ENCODE data around the gene SLC48A1. TPM values are rescaled to one million over a fixed set of nuclear protein-coding genes. Genes with fewer than 3 reads are reported as not detected.
A peak's percentile ranks its signal among the peaks of the same experiment; 100 is the strongest.

Gene SLC48A1
- total and polyA plus RNA-seq, 5 donors from 2014 or later = 4.9 to 12.7 (median 8.4) TPM

DNA sequence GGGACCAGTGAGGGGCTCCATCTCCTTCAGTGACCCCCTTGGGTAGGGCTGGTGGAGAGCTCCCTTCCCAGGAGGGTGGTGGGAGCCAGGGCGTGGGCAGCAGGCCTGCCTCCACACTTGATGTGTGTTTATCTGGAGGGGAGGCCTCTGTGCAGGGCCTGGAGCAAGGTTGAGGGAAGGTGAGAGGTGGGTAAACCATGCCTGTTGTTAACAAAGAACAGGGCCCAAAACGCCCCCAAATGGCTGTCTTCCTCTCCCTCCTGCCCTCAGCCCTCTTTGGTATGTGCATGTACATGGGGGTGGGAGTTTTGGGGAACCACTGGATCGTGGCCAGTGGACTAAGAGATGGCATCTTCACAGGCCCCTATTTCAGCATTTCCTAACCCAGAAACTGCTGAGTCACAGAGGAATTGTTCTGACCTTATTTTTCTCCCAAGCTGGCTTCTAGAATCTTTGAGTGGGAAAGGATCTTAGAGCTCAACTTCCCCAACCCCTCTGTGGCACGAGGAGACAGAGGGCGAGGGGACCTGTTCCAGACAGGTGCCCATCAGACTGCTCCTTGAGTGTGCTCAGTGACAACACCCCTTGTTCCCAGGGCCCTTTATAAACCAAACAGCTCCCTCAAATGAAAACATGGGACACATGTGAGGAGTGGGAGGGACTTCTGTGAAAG is 3.6 kb downstream of the SLC48A1 start:
- no peaks in the 10 kb centered on the region for H3K36me3 Mint-ChIP-seq
- H3K27ac Mint-ChIP-seq = no peak overlapping the region
- peaks cover 0 to 2% (median 0%) of the 10 kb centered on the region in 7 donors for H3K9me3 Mint-ChIP-seq
- H3K27me3 ChIP-seq (ENCODE audit: control insufficient read depth, insufficient read depth, low read length) = no peaks in the 10 kb centered on the region
- H3K4me1 Mint-ChIP-seq = peaks cover 5 to 41% (median 15%) of the 10 kb centered on the region in 4 donors
- H3K27me3 Mint-ChIP-seq = peaks cover 4% of the 10 kb centered on the region
- peak overlapping the region in 1 of 4 donors; percentile 52 for H3K4me3 Mint-ChIP-seq
- DNase-seq (no peak), ATAC-seq (ENCODE audit: low read depth in 2 of 2) (no peak)
- H3K27ac ChIP-seq (ENCODE audit: insufficient read depth, low read length, poor library complexity, severe bottlenecking) = no peak overlapping the region
- no peaks in the 10 kb centered on the region for H3K36me3 ChIP-seq (ENCODE audit: control insufficient read depth, insufficient read depth, low read length)
- peaks cover 12% of the 10 kb centered on the region for H3K4me1 ChIP-seq (ENCODE audit: control insufficient read depth, insufficient read depth, low read length, poor library complexity, severe bottlenecking)
- no peaks in the 10 kb centered on the region for H3K9me3 ChIP-seq (ENCODE audit: control insufficient read depth in 2 of 2, low read length in 2 of 2)
- no peak overlapping the region for H3K4me3 ChIP-seq (ENCODE audit: low read depth, low read length)

DNA sequence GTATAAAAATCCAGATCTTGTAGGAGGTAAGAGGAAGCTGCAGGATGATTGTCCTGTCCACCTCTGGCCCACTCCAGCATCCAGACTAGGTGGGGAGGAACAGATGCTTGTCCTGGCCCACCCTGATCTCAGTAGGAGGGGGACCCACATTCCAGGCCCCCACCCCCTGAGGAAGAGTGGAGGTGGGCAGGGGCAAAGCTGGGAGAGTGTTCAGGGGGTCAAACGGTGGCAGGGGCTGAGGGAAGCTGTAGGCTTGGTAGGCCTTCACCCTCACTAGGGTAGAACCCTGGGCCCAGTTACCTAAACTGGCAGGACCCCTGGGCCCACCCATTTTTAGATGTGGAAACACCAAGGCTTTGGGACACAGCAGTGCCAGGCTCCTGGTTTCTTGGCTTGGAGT is 4.1 kb downstream of the SLC48A1 start:
- Mint-ChIP-seq H3K27ac (no peak overlapping the region), H3K4me3 (peak overlapping the region in 1 of 4 donors; percentile 66), H3K4me1 (peaks cover 5 to 41% (median 15%) of the 10 kb centered on the region in 4 donors), H3K9me3 (peaks cover 0 to 2% (median 0%) of the 10 kb centered on the region in 7 donors), H3K27me3 (peaks cover 3% of the 10 kb centered on the region), H3K36me3 (no peaks in the 10 kb centered on the region)
- Histone ChIP-seq H3K4me3 (ENCODE audit: low read depth, low read length) (no peak overlapping the region), H3K36me3 (ENCODE audit: control insufficient read depth, insufficient read depth, low read length) (no peaks in the 10 kb centered on the region), H3K27ac (ENCODE audit: insufficient read depth, low read length, poor library complexity, severe bottlenecking) (no peak overlapping the region), H3K4me1 (ENCODE audit: control insufficient read depth, insufficient read depth, low read length, poor library complexity, severe bottlenecking) (peaks cover 12% of the 10 kb centered on the region), H3K9me3 (ENCODE audit: control insufficient read depth in 2 of 2, low read length in 2 of 2) (no peaks in the 10 kb centered on the region), H3K27me3 (ENCODE audit: control insufficient read depth, insufficient read depth, low read length) (no peaks in the 10 kb centered on the region)
- ATAC-seq (ENCODE audit: low read depth in 2 of 2) (no peak), DNase-seq (no peak)

DNA sequence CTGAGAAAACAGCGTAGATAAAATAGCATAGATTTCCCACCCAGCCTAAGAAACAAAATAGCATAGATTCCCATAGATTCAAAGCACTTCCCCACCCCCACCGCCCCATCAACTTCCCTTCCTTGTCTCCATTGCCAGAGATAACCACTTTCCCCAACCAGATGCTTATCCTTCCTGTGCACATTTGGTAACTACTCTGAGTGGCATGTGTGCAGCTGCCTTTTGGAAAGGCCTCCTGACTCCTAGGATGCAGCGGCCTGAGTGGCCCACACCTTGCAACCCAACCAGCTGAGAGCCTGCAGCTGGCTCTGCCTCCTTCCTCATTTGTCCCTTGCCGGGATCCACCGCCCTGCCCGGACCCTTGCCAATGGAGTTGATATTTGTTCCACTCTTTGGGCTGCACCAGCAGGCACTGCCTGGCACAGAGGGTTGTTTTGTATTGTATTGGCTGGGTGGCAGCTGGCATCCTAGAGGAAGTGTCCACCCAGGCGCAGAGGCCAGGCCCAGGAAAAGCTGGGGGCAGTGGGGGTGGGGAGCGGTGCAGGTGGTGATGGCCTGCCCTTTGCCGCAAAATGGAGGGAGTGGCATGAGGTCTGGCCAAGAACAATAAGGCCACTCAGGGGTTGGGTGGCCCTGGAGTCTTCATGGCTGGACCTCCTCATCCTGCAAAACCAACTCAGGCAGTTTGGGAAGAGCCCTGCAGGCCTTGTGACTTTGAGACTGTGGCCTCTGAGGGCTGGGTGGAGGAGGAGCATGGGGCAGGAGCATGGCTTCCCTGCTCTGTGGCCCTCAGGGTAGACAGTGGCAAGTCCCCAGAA is 4.9 kb downstream of the SLC48A1 start:
- peaks cover 3% of the 10 kb centered on the region for H3K36me3 Mint-ChIP-seq
- H3K9me3 ChIP-seq (ENCODE audit: control insufficient read depth in 2 of 2, low read length in 2 of 2) = no peaks in the 10 kb centered on the region
- peaks cover 0 to 2% (median 0%) of the 10 kb centered on the region in 7 donors for H3K9me3 Mint-ChIP-seq
- H3K27ac Mint-ChIP-seq = no peak overlapping the region
- no peaks in the 10 kb centered on the region for H3K27me3 ChIP-seq (ENCODE audit: control insufficient read depth, insufficient read depth, low read length)
- peaks cover 5 to 38% (median 15%) of the 10 kb centered on the region in 4 donors for H3K4me1 Mint-ChIP-seq
- no peak overlapping the region for H3K27ac ChIP-seq (ENCODE audit: insufficient read depth, low read length, poor library complexity, severe bottlenecking)
- ATAC-seq (ENCODE audit: low read depth in 2 of 2) = no peak
- peaks cover 3% of the 10 kb centered on the region for H3K36me3 ChIP-seq (ENCODE audit: control insufficient read depth, insufficient read depth, low read length)
- no peak for DNase-seq
- H3K4me1 ChIP-seq (ENCODE audit: control insufficient read depth, insufficient read depth, low read length, poor library complexity, severe bottlenecking) = peaks cover 8% of the 10 kb centered on the region
- peak overlapping the region in 1 of 4 donors; percentile 66 for H3K4me3 Mint-ChIP-seq
- no peak overlapping the region for H3K4me3 ChIP-seq (ENCODE audit: low read depth, low read length)
- H3K27me3 Mint-ChIP-seq = no peaks in the 10 kb centered on the region

DNA sequence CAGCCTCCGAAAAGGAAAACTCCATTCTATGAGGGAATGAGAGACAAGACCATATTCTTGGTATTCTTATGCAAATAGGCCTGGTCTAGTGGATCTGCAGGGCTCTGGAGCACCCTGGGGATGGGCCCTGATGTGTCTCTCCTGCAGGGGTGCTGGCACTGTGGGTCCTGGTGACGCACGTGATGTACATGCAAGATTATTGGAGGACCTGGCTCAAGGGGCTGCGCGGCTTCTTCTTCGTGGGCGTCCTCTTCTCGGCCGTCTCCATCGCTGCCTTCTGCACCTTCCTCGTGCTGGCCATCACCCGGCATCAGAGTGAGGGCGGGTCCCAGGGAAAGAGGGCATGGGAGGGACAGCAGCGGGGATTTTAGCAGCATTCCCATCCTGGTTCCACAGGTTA is 5.8 kb downstream of the SLC48A1 start:
- Mint-ChIP-seq H3K27me3 (no peaks in the 10 kb centered on the region), H3K4me1 (peaks cover 5 to 34% (median 15%) of the 10 kb centered on the region in 4 donors), H3K36me3 (peaks cover 3% of the 10 kb centered on the region), H3K4me3 (peak overlapping the region in 2 of 4 donors; percentile 36 to 73), H3K27ac (peak overlapping the region in 1 of 3 donors; percentile 74), H3K9me3 (peaks cover 0 to 2% (median 0%) of the 10 kb centered on the region in 7 donors)
- DNase-seq = no peak
- Histone ChIP-seq H3K4me3 (ENCODE audit: low read depth, low read length) (no peak overlapping the region), H3K27ac (ENCODE audit: insufficient read depth, low read length, poor library complexity, severe bottlenecking) (no peak overlapping the region), H3K36me3 (ENCODE audit: control insufficient read depth, insufficient read depth, low read length) (peaks cover 11% of the 10 kb centered on the region), H3K27me3 (ENCODE audit: control insufficient read depth, insufficient read depth, low read length) (no peaks in the 10 kb centered on the region), H3K4me1 (ENCODE audit: control insufficient read depth, insufficient read depth, low read length, poor library complexity, severe bottlenecking) (peaks cover 3% of the 10 kb centered on the region), H3K9me3 (ENCODE audit: control insufficient read depth in 2 of 2, low read length in 2 of 2) (no peaks in the 10 kb centered on the region)
- no peak for ATAC-seq (ENCODE audit: low read depth in 2 of 2)

DNA sequence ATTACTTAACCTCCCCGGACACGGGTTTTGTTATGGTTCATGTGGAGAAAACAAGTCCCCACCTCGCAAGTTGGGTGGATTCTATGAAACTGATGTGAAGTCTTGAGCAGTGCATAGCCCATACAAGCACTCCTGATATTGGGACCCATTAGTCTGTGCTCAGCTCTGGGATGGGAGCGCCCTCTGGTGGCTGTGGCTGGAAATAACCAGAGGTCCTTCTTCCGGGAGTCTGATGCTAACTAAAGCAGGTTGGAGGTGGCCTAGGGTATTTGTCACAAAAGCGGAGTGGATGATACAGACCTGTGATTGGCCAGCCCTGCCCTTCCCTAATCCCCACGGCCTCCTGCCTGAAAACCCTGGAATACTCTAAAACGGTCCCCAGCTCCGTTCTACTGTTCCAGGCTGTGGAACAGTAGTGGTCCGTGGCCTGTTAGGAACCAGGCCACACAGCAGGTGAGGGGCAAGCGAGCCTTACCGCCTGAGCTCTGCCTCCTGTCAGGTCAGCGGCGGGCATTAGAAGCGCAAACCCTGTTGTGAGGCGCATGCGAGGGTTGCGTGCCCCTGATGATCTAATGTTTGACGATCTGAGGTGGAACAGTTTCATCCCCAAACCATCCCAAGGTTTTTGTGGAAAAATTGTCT is 6.4 kb downstream of the SLC48A1 start:
- Mint-ChIP-seq H3K4me3 (peak overlapping the region in 2 of 4 donors; percentile 36 to 61), H3K9me3 (peaks cover 0 to 2% (median 0%) of the 10 kb centered on the region in 7 donors), H3K4me1 (peaks cover 5 to 28% (median 12%) of the 10 kb centered on the region in 4 donors), H3K27ac (peak overlapping the region in 2 of 3 donors; percentile 74 to 75), H3K27me3 (no peaks in the 10 kb centered on the region), H3K36me3 (peaks cover 3% of the 10 kb centered on the region)
- no peak overlapping the region for H3K27ac ChIP-seq (ENCODE audit: insufficient read depth, low read length, poor library complexity, severe bottlenecking)
- DNase-seq (peak; percentile 81 to 91 (median 87)), ATAC-seq (ENCODE audit: low read depth in 2 of 2) (peak; percentile 90 to 92)
- H3K9me3 ChIP-seq (ENCODE audit: control insufficient read depth in 2 of 2, low read length in 2 of 2) = no peaks in the 10 kb centered on the region
- no peak overlapping the region for H3K4me3 ChIP-seq (ENCODE audit: low read depth, low read length)
- H3K27me3 ChIP-seq (ENCODE audit: control insufficient read depth, insufficient read depth, low read length) = no peaks in the 10 kb centered on the region
- no peaks in the 10 kb centered on the region for H3K4me1 ChIP-seq (ENCODE audit: control insufficient read depth, insufficient read depth, low read length, poor library complexity, severe bottlenecking)
- H3K36me3 ChIP-seq (ENCODE audit: control insufficient read depth, insufficient read depth, low read length) = peaks cover 16% of the 10 kb centered on the region

DNA sequence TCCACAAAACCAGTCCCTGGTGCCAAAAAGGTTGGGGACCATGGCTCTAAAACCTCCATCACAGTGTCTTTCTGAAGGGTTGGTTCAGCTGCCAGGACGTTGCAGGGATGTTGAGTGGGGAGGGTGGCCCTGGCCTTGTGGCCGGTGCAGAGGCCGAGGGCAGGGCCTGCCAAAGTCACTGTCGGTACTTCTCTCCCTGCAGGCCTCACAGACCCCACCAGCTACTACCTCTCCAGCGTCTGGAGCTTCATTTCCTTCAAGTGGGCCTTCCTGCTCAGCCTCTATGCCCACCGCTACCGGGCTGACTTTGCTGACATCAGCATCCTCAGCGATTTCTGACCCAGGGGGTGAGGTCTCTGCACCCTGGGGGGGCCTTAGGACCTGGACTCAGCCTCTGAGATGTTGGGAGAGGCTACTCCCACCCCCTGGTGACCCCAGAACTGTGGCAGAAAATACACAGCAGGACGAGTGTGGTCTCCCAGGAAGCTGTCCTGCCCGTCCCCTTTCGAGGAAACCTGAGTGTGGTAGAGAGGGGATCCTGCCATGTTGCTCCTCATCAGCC is 7.0 kb downstream of the SLC48A1 start:
- H3K27ac Mint-ChIP-seq = peak overlapping the region in 1 of 3 donors; percentile 74
- no peak overlapping the region for H3K4me3 ChIP-seq (ENCODE audit: low read depth, low read length)
- no peak overlapping the region for H3K4me3 Mint-ChIP-seq
- H3K27me3 Mint-ChIP-seq = no peaks in the 10 kb centered on the region
- peaks cover 5 to 22% (median 10%) of the 10 kb centered on the region in 4 donors for H3K4me1 Mint-ChIP-seq
- peaks cover 6% of the 10 kb centered on the region for H3K36me3 Mint-ChIP-seq
- H3K27ac ChIP-seq (ENCODE audit: insufficient read depth, low read length, poor library complexity, severe bottlenecking) = no peak overlapping the region
- H3K36me3 ChIP-seq (ENCODE audit: control insufficient read depth, insufficient read depth, low read length) = peaks cover 21% of the 10 kb centered on the region
- no peaks in the 10 kb centered on the region for H3K9me3 ChIP-seq (ENCODE audit: control insufficient read depth in 2 of 2, low read length in 2 of 2)
- H3K9me3 Mint-ChIP-seq = peaks cover 0 to 2% (median 0%) of the 10 kb centered on the region in 7 donors
- no peaks in the 10 kb centered on the region for H3K27me3 ChIP-seq (ENCODE audit: control insufficient read depth, insufficient read depth, low read length)
- DNase-seq (no peak), ATAC-seq (ENCODE audit: low read depth in 2 of 2) (no peak)
- H3K4me1 ChIP-seq (ENCODE audit: control insufficient read depth, insufficient read depth, low read length, poor library complexity, severe bottlenecking) = no peaks in the 10 kb centered on the region

Measured in CD4-positive, CD25-positive, alpha-beta regulatory T cell (primary cell).